ENCODE measurements around the gene SDC3.

GRCh38 chr1:30904962-30905335, 3.6 kb downstream of the SDC3 start:
- TF ChIP-seq CTCF (IDR thresholded peaks at IDR 0.05) (no peak), EZH2 (IDR thresholded peaks at IDR 0.05) (no peak), EZH2phosphoT487 (IDR thresholded peaks at IDR 0.05) (no peak)

Data from neural progenitor cell (in vitro differentiated cells).